ENCODE data around the gene EBPL.

GRCh38 chr13:49629196-49629938 is 61.9 kb downstream of the EBPL start:
- no peak for TF ChIP-seq CTCF (IDR thresholded peaks at IDR 0.05)
- TF ChIP-seq EZH2phosphoT487 (IDR thresholded peaks at IDR 0.05): no peak
- no peak for TF ChIP-seq EZH2 (IDR thresholded peaks at IDR 0.05)

Measured in neural progenitor cell (in vitro differentiated cells).